Astrocyte (in vitro differentiated cells and primary cell): Measurements from ENCODE around the gene SPATA9. TPM values are rescaled to one million over a fixed set of nuclear protein-coding genes. Genes with fewer than 3 reads are reported as not detected.

Experiments used
- DNase-seq: peaks from one replicate; pipeline ENCODE4 v3.0.0-alpha.2; 2010; ENCODE audit warnings: low read depth
- FAIRE-seq: peaks from 2 replicates; lab custom pipeline; 2011; peaks lifted over from hg19 to GRCh38; lab: Jason Lieb, UNC
- H2AFZ ChIP-seq: 2 replicates; pipeline ENCODE4 v1.6.0; 2012; ENCODE audit warnings: low read depth, low read length, inconsistent platforms
- H3K27ac ChIP-seq: 2 replicates; pipeline ENCODE4 v1.5.1; 2011; ENCODE audit warnings: low read depth, low read length, inconsistent platforms
- H3K27me3 ChIP-seq: 2 replicates; pipeline ENCODE4 v1.6.0; 2011; ENCODE audit warnings: low read length, inconsistent platforms; ENCODE audit not compliant: insufficient read depth
- H3K36me3 ChIP-seq: 2 replicates; pipeline ENCODE4 v1.5.1; 2011; ENCODE audit warnings: low read length, inconsistent platforms; ENCODE audit not compliant: insufficient read depth
- H3K4me1 ChIP-seq: 2 replicates; pipeline ENCODE4 v1.5.1; 2011; ENCODE audit warnings: low read length, inconsistent platforms; ENCODE audit not compliant: insufficient read depth
- H3K4me2 ChIP-seq: 2 replicates; pipeline ENCODE4 v1.6.0; 2012; ENCODE audit warnings: low read length, inconsistent platforms
- H3K4me3 ChIP-seq: 2 replicates; pipeline ENCODE4 v1.5.1; 2011; ENCODE audit warnings: low read depth, mild to moderate bottlenecking, low read length, inconsistent platforms; ENCODE audit not compliant: insufficient read depth
- H3K79me2 ChIP-seq: 2 replicates; pipeline ENCODE4 v1.6.0; 2012; ENCODE audit warnings: mild to moderate bottlenecking, low read length, inconsistent platforms; ENCODE audit not compliant: insufficient read depth
- H3K9ac ChIP-seq: 2 replicates; pipeline ENCODE4 v1.6.0; 2012; ENCODE audit warnings: mild to moderate bottlenecking, low read length, inconsistent platforms
- H3K9me3 ChIP-seq: 2 replicates; pipeline ENCODE4 v1.5.1; 2012; ENCODE audit warnings: low read depth, mild to moderate bottlenecking, low read length, inconsistent platforms; ENCODE audit not compliant: insufficient read depth
- H4K20me1 ChIP-seq: 2 replicates; pipeline ENCODE4 v1.6.0; 2012; ENCODE audit warnings: low read length, inconsistent platforms; ENCODE audit not compliant: insufficient read depth
- H3K27ac Mint-ChIP-seq: one replicate; pipeline ENCODE4 v1.8.0; 2021; ENCODE audit warnings: mild to moderate bottlenecking, mixed read lengths; ENCODE audit not compliant: unreplicated experiment
- H3K27me3 Mint-ChIP-seq: one replicate; pipeline ENCODE4 v1.8.0; 2021; ENCODE audit warnings: low read depth, mixed read lengths; ENCODE audit not compliant: unreplicated experiment
- H3K36me3 Mint-ChIP-seq: one replicate; pipeline ENCODE4 v1.8.0; 2021; ENCODE audit warnings: low read depth, mixed read lengths; ENCODE audit not compliant: unreplicated experiment
- H3K4me1 Mint-ChIP-seq: one replicate; pipeline ENCODE4 v1.8.0; 2021; ENCODE audit warnings: low read depth, mixed read lengths; ENCODE audit not compliant: unreplicated experiment
- H3K4me3 Mint-ChIP-seq: one replicate; pipeline ENCODE4 v1.8.0; 2021; ENCODE audit warnings: mild to moderate bottlenecking, moderate library complexity, mixed read lengths; ENCODE audit not compliant: unreplicated experiment
- H3K9me3 Mint-ChIP-seq: one replicate; pipeline ENCODE4 v1.8.0; 2021; ENCODE audit warnings: mild to moderate bottlenecking, mixed read lengths; ENCODE audit not compliant: unreplicated experiment
- CTCF ChIP-seq: IDR thresholded peaks from 2 replicates; pipeline ENCODE4 v1.5.1; 2011; ENCODE audit warnings: low read depth, mild to moderate bottlenecking, inconsistent platforms, low read length, moderate library complexity; ENCODE audit not compliant: insufficient read depth
- EZH2 ChIP-seq: IDR thresholded peaks from 2 replicates; pipeline ENCODE4 v1.6.1; 2012; ENCODE audit warnings: mild to moderate bottlenecking, low read length, inconsistent platforms; ENCODE audit not compliant: insufficient read depth
- total RNA-seq: library from RNA; stranded (reverse); gene quantifications from 2 replicates; pipeline ENCODE4 v1.2.1, GENCODE V29; 2021

Gene SPATA9
- total RNA-seq, 1 donor from 2014 or later = 0.98 TPM

- H3K4me1 Mint-ChIP-seq = peaks cover 20% of the 10 kb centered on the region
- no peak overlapping the region for H3K27ac ChIP-seq
- H3K4me3 ChIP-seq = no peak overlapping the region
- H3K79me2 ChIP-seq = no peaks in the 10 kb centered on the region
- H3K4me2 ChIP-seq = no peak overlapping the region
- peaks cover 13% of the 10 kb centered on the region for H3K4me1 ChIP-seq
- H3K4me3 Mint-ChIP-seq = no peak overlapping the region
- no peaks in the 10 kb centered on the region for H3K36me3 ChIP-seq
- TF ChIP-seq CTCF (no peak), EZH2 (no peak)
- FAIRE-seq (no peak), DNase-seq (no peak)
- H3K9me3 ChIP-seq = peaks cover 3% of the 10 kb centered on the region
- peaks cover 1% of the 10 kb centered on the region for H3K27me3 Mint-ChIP-seq
- peaks cover 5% of the 10 kb centered on the region for H3K9me3 Mint-ChIP-seq
- H3K9ac ChIP-seq = no peak overlapping the region
- no peaks in the 10 kb centered on the region for H3K27me3 ChIP-seq
- no peak overlapping the region for H2AFZ ChIP-seq
- no peaks in the 10 kb centered on the region for H4K20me1 ChIP-seq
- H3K27ac Mint-ChIP-seq = peak overlapping the region; percentile 83
- H3K36me3 Mint-ChIP-seq = no peaks in the 10 kb centered on the region
Observed at GRCh38 chr5:95630394-95630917, 52.3 kb downstream of the SPATA9 start.

DNA sequence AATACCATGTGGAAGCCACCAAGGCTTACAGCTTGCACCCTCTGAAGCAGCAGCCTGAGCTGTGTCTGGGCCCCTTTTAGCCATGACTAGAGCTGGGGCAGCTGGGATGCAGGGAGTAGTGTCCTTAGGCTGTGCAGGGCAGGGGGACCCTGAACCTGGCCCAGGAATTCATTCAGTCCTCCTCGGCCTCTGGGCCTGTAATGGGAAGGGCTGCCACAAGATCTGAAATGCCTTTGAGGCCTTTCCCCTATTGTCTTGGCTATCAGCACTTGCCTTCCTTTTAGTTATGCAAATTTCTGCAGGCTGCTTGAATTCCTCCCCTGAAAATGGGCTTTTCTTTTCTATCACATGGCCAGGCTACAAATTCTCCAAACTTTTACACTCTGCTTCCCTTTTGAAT, 53.9 kb downstream of the SPATA9 start:
- peaks cover 3% of the 10 kb centered on the region for H3K9me3 ChIP-seq
- H3K9ac ChIP-seq = no peak overlapping the region
- no peaks in the 10 kb centered on the region for H3K36me3 ChIP-seq
- H2AFZ ChIP-seq = no peak overlapping the region
- Mint-ChIP-seq H3K27ac (no peak overlapping the region), H3K4me3 (no peak overlapping the region), H3K27me3 (peaks cover 6% of the 10 kb centered on the region), H3K4me1 (peaks cover 20% of the 10 kb centered on the region), H3K36me3 (no peaks in the 10 kb centered on the region), H3K9me3 (peaks cover 5% of the 10 kb centered on the region)
- no peak for FAIRE-seq
- H4K20me1 ChIP-seq = no peaks in the 10 kb centered on the region
- H3K4me3 ChIP-seq = no peak overlapping the region
- TF ChIP-seq CTCF (no peak), EZH2 (no peak)
- H3K4me1 ChIP-seq = peaks cover 13% of the 10 kb centered on the region
- no peak overlapping the region for H3K4me2 ChIP-seq
- DNase-seq = no peak
- H3K27me3 ChIP-seq = no peaks in the 10 kb centered on the region
- H3K27ac ChIP-seq = no peak overlapping the region
- H3K79me2 ChIP-seq = no peaks in the 10 kb centered on the region

- H3K36me3 ChIP-seq = no peaks in the 10 kb centered on the region
- peaks cover 3% of the 10 kb centered on the region for H3K9me3 ChIP-seq
- H3K36me3 Mint-ChIP-seq = no peaks in the 10 kb centered on the region
- H4K20me1 ChIP-seq = no peaks in the 10 kb centered on the region
- H3K4me2 ChIP-seq = no peak overlapping the region
- H3K27ac Mint-ChIP-seq = no peak overlapping the region
- H3K27me3 ChIP-seq = no peaks in the 10 kb centered on the region
- DNase-seq = no peak
- peaks cover 12% of the 10 kb centered on the region for H3K27me3 Mint-ChIP-seq
- no peak overlapping the region for H2AFZ ChIP-seq
- no peak for TF ChIP-seq EZH2
- no peak for TF ChIP-seq CTCF
- peaks cover 13% of the 10 kb centered on the region for H3K4me1 ChIP-seq
- peaks cover 20% of the 10 kb centered on the region for H3K4me1 Mint-ChIP-seq
- H3K9me3 Mint-ChIP-seq = peaks cover 5% of the 10 kb centered on the region
- H3K79me2 ChIP-seq = no peaks in the 10 kb centered on the region
- H3K27ac ChIP-seq = no peak overlapping the region
- H3K4me3 Mint-ChIP-seq = no peak overlapping the region
- FAIRE-seq = no peak
- no peak overlapping the region for H3K4me3 ChIP-seq
- no peak overlapping the region for H3K9ac ChIP-seq
Observed at GRCh38 chr5:95627971-95628810, 54.6 kb downstream of the SPATA9 start.
